ENCODE results near the gene SDHC.
"Not testable (repeated sequence)": the region's sequence is repeated elsewhere in the genome, so short reads cannot be mapped to it uniquely, and the experiment has no call there.

The SDHC gene

GRCh38 chr1:161311595-161312181, 2.5 kb upstream of the SDHC start:
- DNase-seq (ENCODE audit: low spot score) = no peak

DNA sequence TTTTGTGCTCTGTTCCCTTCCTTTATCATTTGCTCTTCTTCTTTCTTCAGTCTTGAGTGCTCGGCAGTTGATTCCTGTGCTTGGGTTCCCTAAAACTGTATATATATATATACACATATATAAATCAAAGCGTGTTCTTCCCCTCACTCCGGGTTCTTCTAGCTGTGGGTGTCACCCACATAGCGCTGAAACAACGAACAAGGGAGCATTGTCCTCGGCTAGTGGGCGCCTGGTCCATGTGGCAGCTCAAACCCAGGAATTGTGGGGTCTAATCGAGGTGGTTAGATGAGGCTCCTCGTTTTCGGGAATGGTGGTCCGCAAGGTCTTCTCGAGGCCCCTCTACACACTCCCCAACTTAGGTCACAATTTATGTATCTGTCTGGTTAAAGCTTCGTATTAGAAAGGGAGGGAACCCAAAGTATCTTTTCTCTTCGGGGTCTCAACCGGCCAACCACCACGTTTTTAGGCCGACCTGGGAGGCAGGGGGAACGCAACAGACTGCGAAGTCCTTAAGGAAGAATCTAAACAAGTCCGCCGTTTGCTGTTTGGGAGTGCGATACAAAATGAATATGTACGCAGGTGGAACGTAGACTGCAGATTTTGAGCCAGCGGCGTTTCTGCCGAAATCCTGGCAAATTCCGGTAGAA, 504 bp upstream of the SDHC start:
- no peak for DNase-seq (ENCODE audit: low spot score)

GRCh38 chr1:161315841-161316674, 1.9 kb downstream of the SDHC start:
- not testable (repeated sequence) for DNase-seq (ENCODE audit: low spot score)

- no peak for DNase-seq (ENCODE audit: low spot score)
These were observed 9.8 kb downstream of the SDHC start for GRCh38 chr1:161324020-161324419.

GRCh38 chr1:161330346-161330745, 16.2 kb downstream of the SDHC start:
- DNase-seq (ENCODE audit: low spot score) = no peak

GRCh38 chr1:161333166-161333565, 19.0 kb downstream of the SDHC start:
- DNase-seq (ENCODE audit: low spot score) = no peak

DNA sequence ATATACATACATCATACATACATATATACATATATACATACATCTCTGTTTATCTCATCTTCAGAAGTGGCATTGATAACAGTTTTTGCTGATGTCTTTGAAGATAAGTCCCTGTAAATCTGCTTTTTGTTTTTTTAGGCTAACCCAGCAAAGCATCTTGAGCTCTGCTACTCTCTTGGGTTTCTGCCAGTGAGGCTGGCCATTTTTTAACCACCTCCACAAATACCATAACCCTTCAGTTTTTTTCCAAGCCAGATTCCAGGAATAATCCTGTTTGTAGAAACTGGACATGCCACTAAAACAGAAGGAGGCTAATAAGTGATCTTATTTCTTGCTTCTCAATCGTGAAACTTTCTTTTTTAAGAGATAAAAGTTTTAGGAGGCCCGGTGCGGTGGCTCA, 21.6 kb downstream of the SDHC start:
- no peak for DNase-seq (ENCODE audit: low spot score)

DNA sequence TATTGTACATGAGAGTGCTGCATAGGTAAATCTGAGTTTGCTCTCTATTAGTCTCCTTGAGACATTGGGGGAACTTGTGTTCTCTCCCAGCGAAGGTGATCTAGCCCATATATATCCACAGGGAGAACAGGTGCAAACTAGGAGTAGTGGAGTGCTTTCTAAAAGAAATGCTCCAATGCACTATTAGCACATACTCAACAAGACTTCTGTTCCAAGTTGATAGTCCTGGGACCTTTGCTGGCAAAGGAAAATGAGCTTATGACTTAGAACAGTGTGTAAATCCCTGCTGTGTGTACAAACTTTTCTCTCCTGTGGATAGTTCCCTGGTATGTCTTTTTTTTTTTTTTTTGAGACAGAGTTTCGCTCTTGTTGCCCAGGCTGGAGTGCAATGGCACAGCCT, 28.0 kb downstream of the SDHC start:
- DNase-seq (ENCODE audit: low spot score) = no peak

DNA sequence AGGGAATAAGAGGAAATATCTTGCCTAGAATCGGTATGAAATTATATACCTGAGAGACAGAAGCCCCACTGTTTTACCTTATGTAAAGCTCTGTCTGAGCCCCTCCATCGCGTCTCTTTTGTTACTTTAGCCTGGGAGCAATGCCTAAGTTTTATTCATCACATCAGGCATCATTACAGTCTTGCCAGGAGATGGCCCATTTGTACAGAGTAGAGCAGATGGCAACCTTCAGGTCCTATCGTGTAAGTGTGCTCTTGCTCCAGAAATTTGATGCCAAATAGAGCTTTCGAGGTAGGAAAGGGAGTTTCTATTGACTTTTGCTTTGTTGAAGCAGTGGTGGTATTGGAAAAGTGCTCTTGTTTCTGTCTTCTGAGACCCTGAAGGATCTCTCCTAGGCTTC, 28.6 kb downstream of the SDHC start:
- DNase-seq (ENCODE audit: low spot score) = no peak

DNA sequence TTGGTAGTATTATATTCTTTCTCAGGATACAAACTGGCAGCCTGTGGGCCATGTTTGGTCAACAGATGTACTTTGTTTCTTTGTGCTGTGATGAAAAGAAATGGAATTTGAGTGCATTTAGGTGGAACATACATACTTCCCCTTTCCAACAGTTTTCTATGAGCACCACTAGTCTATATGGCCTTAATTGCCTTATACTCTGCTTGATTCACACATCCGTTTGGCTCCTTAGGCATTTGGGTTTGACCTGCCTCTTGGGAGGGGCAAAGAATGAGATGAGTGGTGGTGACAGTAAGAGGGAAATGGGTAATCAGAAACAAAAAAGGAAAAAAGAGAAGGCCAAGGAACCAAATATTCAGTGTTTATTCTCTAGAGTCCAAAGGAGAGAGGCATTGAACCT, 36.5 kb downstream of the SDHC start:
- no peak for DNase-seq (ENCODE audit: low spot score)

DNA sequence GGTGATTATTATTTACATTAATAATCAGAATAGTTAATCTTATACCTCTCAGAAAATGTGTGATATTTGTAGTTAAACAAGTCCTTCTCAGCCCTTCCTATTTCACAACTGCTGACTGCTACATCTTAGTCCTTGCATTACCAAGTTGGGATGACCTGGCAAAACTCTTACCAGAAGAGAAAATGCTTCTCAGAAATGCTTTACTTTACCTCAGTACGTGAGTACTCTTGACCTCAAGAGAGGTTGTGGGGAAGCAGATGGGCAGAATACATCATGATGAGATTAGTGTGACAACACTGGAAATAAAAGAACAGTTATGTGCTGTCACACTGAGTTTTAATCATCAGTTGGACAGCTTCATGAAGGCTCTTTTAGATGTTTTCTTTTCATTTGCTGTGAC, 37.3 kb downstream of the SDHC start:
- no peak for DNase-seq (ENCODE audit: low spot score)

- no peak for DNase-seq (ENCODE audit: low spot score)
These were observed 42.9 kb downstream of the SDHC start for GRCh38 chr1:161357073-161357472.

DNA sequence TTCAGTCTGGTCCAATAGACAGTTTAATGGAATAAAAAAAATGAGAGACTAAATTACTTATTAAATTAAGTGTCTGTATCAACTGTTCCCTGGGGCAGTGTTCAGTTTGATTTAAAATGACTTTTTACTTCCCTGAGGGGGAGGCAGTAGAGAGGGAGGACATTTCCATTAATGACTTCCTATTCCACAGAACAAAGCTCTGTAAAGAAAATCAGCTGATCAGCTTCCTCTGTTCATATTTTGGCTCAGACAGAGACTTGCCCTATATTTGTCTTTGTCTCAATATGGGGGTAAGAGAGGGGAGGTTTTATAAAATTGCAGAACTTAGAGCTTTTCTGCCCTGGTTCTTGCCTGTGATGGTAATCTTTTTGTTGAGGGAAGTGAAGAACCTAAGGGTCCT, 45.1 kb downstream of the SDHC start:
- DNase-seq (ENCODE audit: low spot score) = no peak

GRCh38 chr1:161364332-161364731, 50.2 kb downstream of the SDHC start:
- no peak for DNase-seq (ENCODE audit: low spot score)

DNA sequence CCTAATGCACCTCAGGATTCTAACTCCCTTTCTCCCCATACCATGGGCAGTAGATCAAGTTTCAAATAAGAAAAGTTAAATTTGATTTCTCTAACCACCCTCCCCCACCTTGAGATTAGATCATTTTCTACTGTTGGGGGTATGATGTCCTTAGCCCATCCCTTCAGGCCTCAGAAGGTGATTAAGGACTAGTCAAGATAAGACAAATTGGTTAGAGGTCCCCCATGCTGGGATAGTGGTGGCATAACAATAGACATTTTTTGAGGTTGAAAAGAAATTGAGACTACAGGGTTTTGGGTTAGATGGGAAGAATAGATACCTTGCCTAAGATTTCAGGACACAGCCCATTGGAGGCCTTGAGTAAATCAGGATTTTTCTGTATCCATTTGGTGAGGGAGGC, 51.0 kb downstream of the SDHC start:
- no peak for DNase-seq (ENCODE audit: low spot score)

DNA sequence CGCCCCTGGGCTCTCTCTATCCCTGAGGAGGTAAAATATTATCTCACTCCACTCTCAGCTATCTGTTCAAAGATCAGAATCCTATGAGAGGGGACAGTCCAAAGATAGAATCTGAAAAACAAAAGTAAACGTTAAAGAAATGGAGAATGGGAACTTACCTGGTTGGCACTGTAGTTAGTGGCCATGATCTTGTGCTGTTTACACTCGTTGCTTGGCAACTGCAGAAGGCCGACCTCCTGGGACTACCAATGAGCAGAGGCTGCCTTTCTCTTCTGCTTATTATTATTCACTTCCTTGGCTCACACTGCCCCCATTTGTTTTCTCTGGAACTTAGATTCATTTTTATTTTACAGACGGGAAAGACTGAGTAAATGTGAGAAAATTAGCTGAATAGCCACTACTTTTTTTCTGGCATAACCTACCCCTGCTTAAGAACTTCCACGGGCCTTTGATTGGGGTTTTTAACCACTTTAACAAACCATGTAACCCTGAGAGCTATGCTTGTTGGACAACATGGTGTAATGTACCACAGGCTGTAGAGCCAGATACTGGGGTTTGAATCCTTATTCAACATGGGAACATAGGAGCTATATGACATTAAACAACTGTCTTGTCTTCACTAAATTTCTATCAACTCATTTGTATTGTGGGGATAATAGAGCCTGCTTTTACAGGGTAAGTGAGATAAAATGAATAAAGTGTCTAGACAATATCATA, 53.7 kb downstream of the SDHC start, which contains the start of gene CFAP126:
Gene CFAP126 (minus strand): TSS at position 193 of the 717 bp plus-strand sequence. CDS start 8 bp downstream, at position 185.
- DNase-seq (ENCODE audit: low spot score) = peak; percentile 73

GRCh38 chr1:161373442-161373841, 59.3 kb downstream of the SDHC start:
- no peak for DNase-seq (ENCODE audit: low spot score)

DNA sequence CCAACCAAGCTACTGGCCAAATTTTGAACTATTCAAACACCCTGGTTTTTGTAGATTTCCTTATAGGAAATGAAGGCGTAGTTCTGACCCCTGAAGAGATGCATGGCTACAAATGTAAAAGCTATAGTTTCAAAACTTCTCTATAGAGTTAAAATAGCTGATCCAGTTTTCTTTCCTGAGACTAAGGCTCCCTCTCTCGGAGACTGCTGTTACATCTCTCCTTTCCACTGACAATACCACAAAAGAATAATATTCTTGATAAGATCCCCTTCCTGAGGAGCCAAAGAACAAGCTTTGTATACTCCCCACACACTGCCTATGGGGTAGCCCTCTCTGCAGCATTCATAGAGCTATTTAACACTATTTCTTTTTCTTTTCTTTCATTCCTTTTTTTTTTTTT, 60.2 kb downstream of the SDHC start:
- no peak for DNase-seq (ENCODE audit: low spot score)

GRCh38 chr1:161378014-161378413, 63.8 kb downstream of the SDHC start:
- no peak for DNase-seq (ENCODE audit: low spot score)

GRCh38 chr1:161379071-161379470, 64.9 kb downstream of the SDHC start:
- DNase-seq (ENCODE audit: low spot score) = peak; percentile 52

DNA sequence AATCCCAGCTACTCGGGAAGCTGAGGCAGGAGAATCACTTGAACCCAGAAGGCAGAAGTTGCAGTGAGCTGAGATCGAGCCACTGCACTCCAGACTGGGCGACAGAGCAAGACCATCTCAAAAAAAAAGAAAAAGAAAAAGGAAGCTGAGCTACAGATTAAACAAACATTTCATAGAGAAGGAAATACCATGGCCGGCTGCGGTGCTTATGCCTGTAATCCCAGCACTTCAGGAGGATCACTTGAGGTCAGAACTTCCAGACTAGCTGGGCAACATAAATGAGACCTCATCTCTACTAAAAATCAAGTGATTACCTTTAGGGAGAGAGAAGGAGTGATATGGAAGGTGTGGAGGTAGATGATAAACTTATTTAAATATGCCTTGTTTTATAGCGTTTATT, 67.5 kb downstream of the SDHC start:
- DNase-seq (ENCODE audit: low spot score) = no peak

GRCh38 chr1:161382214-161383019, 68.2 kb downstream of the SDHC start:
- peak; percentile 24 for DNase-seq (ENCODE audit: low spot score)

Measured in AG08396 (cell line).